ENCODE results near the gene APEX1.

GRCh38 chr14:20428010-20428365 is 27.0 kb upstream of the APEX1 start:
- TF ChIP-seq CTCF (IDR thresholded peaks at IDR 0.05), result no peak
- TF ChIP-seq POLR2A (IDR thresholded peaks at IDR 0.05), result no peak
